Motor neuron (in vitro differentiated cells): ENCODE results near the gene EIF3F. TPM values are rescaled to one million over a fixed set of nuclear protein-coding genes. Genes with fewer than 3 reads are reported as not detected.

Experiments
- total RNA-seq, 8 experiments: library from RNA; unstranded; fragments of 300-600 nt; gene quantifications; 2 replicates each; pipeline versions ENCODE4 v1.2.3 to v1.2.4, GENCODE V29; 2022

EIF3F gene
- total RNA-seq, 8 experiments from 2014 or later: 212 to 457 (median 285) TPM

Other genes with a start within 250 kb of the EIF3F start
- gene OR5P2, start 190.4 kb upstream of the EIF3F start, total RNA-seq: 1 to 10 TPM in 1 of 8 experiments, under 1 TPM in 2, not detected in 5; 0.25 to 1.4 (median 0.70) TPM
- 1 to 10 TPM in 1 of 8 experiments, under 1 TPM in 3, not detected in 4; 0.33 to 2.0 (median 0.67) TPM for gene OR5P3, start 156.5 kb upstream of the EIF3F start, total RNA-seq
- gene OR10A6, start 56.1 kb upstream of the EIF3F start, total RNA-seq: 1 to 10 TPM in 1 of 8 experiments, under 1 TPM in 4, not detected in 3; 0.04 to 1.2 (median 0.46) TPM
- under 1 TPM in 4 of 8 experiments, not detected in 4; 0.24 to 0.58 (median 0.35) TPM for gene OR10A3, start 45.6 kb upstream of the EIF3F start, total RNA-seq
- 1 to 10 TPM in 1 of 8 experiments, under 1 TPM in 3, not detected in 4; 0.14 to 1.4 (median 0.39) TPM for gene NLRP10, start 21.9 kb upstream of the EIF3F start, total RNA-seq
- gene TUB, start 93.9 kb downstream of the EIF3F start, total RNA-seq: 10 to 100 TPM in 5 of 8 experiments, 1 to 10 TPM in 2, under 1 TPM in 1; 0.76 to 57.2 (median 25.7) TPM
- 10 to 100 TPM in 5 of 8 experiments, 1 to 10 TPM in 1, under 1 TPM in 2; 0.10 to 48.0 (median 24.3) TPM for gene RIC3, start 181.7 kb downstream of the EIF3F start, total RNA-seq